A549 (cell line): ENCODE measurements around the gene PRKD2. TPM values are rescaled to one million over a fixed set of nuclear protein-coding genes. Genes with fewer than 3 reads are reported as not detected.

Source experiments
- ATAC-seq, 2 experiments: fragments of 200-7000 bp in 1 of 2; fragments of >200 bp in 1 of 2; cut with Nextera tagmentation in 1 of 2; cut with Tn5 transposase in 1 of 2; 3 replicates each; pipeline versions ENCODE4 v1.8.0 to v1.9.1; 2018 to 2020; ENCODE audit warnings: mild to moderate bottlenecking in 1 of 2, moderate library complexity in 1 of 2
- CTCF ChIA-PET: fragments of 300-600 bp; sonication (Branson Sonifier 250); formaldehyde crosslinking; extraction: SDS; loops from one replicate; lab custom pipeline; 2021; ENCODE audit warnings: antibody characterized with exemption, inconsistent platforms; lab: Yijun Ruan, JAX
- POLR2A ChIA-PET: fragments of 350-600 bp; formaldehyde crosslinking; extraction: SDS; loops from one replicate; lab custom pipeline; 2021; ENCODE audit warnings: antibody characterized with exemption, inconsistent platforms; lab: Yijun Ruan, JAX
- DNase-seq, 2 experiments: peaks; one replicate each; pipeline versions ENCODE4 v3.0.0 to v3.0.0-alpha.2; 2011 to 2016; ENCODE audit warnings: low read depth in 1 of 2, low spot score in 1 of 2
- FAIRE-seq: peaks from 2 replicates; lab custom pipeline; 2011; peaks lifted over from hg19 to GRCh38; lab: Jason Lieb, UNC
- H3K27ac ChIP-seq, 2 experiments: fragments of >200 bp; sonication (Bioruptor Twin); formaldehyde crosslinking; 3 replicates each; pipeline ENCODE4 v1.5.1; 2016 to 2017
- H3K4me1 ChIP-seq: fragments of >200 bp; sonication (Bioruptor Twin); formaldehyde crosslinking; 3 replicates; pipeline ENCODE4 v1.6.1; 2016
- H3K4me2 ChIP-seq: fragments of >200 bp; sonication (Bioruptor Twin); formaldehyde crosslinking; 3 replicates; pipeline ENCODE4 v1.6.1; 2016
- H3K4me3 ChIP-seq: fragments of >200 bp; sonication (Bioruptor Twin); formaldehyde crosslinking; 3 replicates; pipeline ENCODE4 v1.5.1; 2016
- H3K9me3 ChIP-seq: fragments of >200 bp; sonication (Bioruptor Twin); formaldehyde crosslinking; 3 replicates; pipeline ENCODE4 v1.6.1; 2016
- CHD2 ChIP-seq: fragments of 150-350 bp; IDR thresholded peaks from 2 replicates; pipeline ENCODE4 v1.6.1; 2014; ENCODE audit warnings: low read length; ENCODE audit not compliant: partially characterized antibody
- FOSL2 ChIP-seq, 2 experiments: fragments of 450-650 bp in 1 of 2; fragments of >200 bp in 1 of 2; sonication (Bioruptor Twin) in 1 of 2; formaldehyde crosslinking; IDR thresholded peaks; 2 replicates each; pipeline versions ENCODE4 v1.5.0 to v1.6.1; 2016 to 2020; ENCODE audit warnings: mild to moderate bottlenecking in 1 of 2, moderate library complexity in 1 of 2
- HDAC2 ChIP-seq: fragments of 200-600 bp; sonication (generic); IDR thresholded peaks from 2 replicates; pipeline ENCODE4 v1.6.1; 2016
- HOXA7 ChIP-seq: fragments of 250-450 bp; sonication (Bioruptor Pico); IDR thresholded peaks from 2 replicates; pipeline ENCODE4 v1.5.0; 2020; ENCODE audit warnings: mild to moderate bottlenecking, moderate library complexity
- HOXB13 ChIP-seq: fragments of 250-450 bp; sonication (Bioruptor Pico); IDR thresholded peaks from 2 replicates; pipeline ENCODE4 v1.5.0; 2020; ENCODE audit warnings: low read depth, mild to moderate bottlenecking, moderate library complexity
- HOXB5 ChIP-seq: fragments of 250-450 bp; sonication (Bioruptor Pico); IDR thresholded peaks from 2 replicates; pipeline ENCODE4 v1.5.0; 2020; ENCODE audit warnings: mild to moderate bottlenecking, moderate library complexity
- KDM1A ChIP-seq: fragments of 200-600 bp; sonication (generic); IDR thresholded peaks from 2 replicates; pipeline ENCODE4 v1.6.1; 2016; ENCODE audit warnings: low read depth, mild to moderate bottlenecking
- MAZ ChIP-seq: fragments of 150-350 bp; IDR thresholded peaks from 2 replicates; pipeline ENCODE4 v1.6.1; 2014; ENCODE audit warnings: antibody characterized with exemption, low read depth, low read length, borderline replicate concordance
- MYC ChIP-seq: IDR thresholded peaks from 2 replicates; pipeline ENCODE4 v1.6.1; 2012; ENCODE audit warnings: mild to moderate bottlenecking, inconsistent platforms, low read length, improper control_type of control experiment, borderline replicate concordance
- NFE2L2 ChIP-seq: fragments of 150-350 bp; conservative IDR thresholded peaks from 2 replicates; pipeline ENCODE4 v1.6.1; 2014; ENCODE audit warnings: low read length
- PHF8 ChIP-seq: fragments of 200-600 bp; sonication (generic); IDR thresholded peaks from 2 replicates; pipeline ENCODE4 v1.6.1; 2016; ENCODE audit warnings: low read depth, mild to moderate bottlenecking, antibody characterized with exemption, moderate library complexity, borderline replicate concordance
- POLR2A ChIP-seq: IDR thresholded peaks from 2 replicates; pipeline ENCODE4 v1.6.1; 2012; ENCODE audit warnings: mild to moderate bottlenecking, low read length
- RAD21 ChIP-seq, 2 experiments: fragments of >200 bp in 1 of 2; sonication (Bioruptor Twin) in 1 of 2; formaldehyde crosslinking in 1 of 2; IDR thresholded peaks in 1 of 2; conservative IDR thresholded peaks in 1 of 2; 2 replicates in 1 of 2; 3 replicates in 1 of 2; pipeline ENCODE4 v1.6.1; 2012 to 2018; ENCODE audit warnings: inconsistent platforms in 1 of 2
- RCOR1 ChIP-seq: fragments of 150-350 bp; IDR thresholded peaks from 2 replicates; pipeline ENCODE4 v1.6.1; 2014; ENCODE audit warnings: antibody characterized with exemption, low read length, low read depth
- SMC3 ChIP-seq: fragments of >200 bp; sonication (Bioruptor Twin); formaldehyde crosslinking; IDR thresholded peaks from 3 replicates; pipeline ENCODE4 v1.6.1; 2018; ENCODE audit warnings: inconsistent platforms
- TFCP2L1 ChIP-seq: fragments of 250-450 bp; sonication (Bioruptor Pico); IDR thresholded peaks from 2 replicates; pipeline ENCODE4 v1.5.0; 2021; ENCODE audit warnings: mild to moderate bottlenecking
- ZFP36 ChIP-seq: fragments of 450-650 bp; IDR thresholded peaks from 2 replicates; pipeline ENCODE4 v1.6.1; 2014; ENCODE audit warnings: borderline replicate concordance; ENCODE audit not compliant: partially characterized antibody
- ZSCAN20 ChIP-seq: fragments of 250-450 bp; sonication (Bioruptor Pico); IDR thresholded peaks from 2 replicates; pipeline ENCODE4 v1.8.0; 2022; ENCODE audit warnings: mild to moderate bottlenecking, moderate library complexity
- WGBS: methylation state at CpG from one replicate; pipeline ENCODE4 v1.1.6; 2017; ENCODE audit errors: missing lambda C conversion rate; 5-methylcytosine and 5-hydroxymethylcytosine counted together
- polyA plus RNA-seq, 4 experiments: library from polyadenylated mRNA; depleted of rRNA in 3 of 4; stranded (reverse); fragments of >200 nt; fragmentation: RNase III in 1 of 4; extraction: RNeasy Plus Mini Kit Qiagen cat#74134 plus additional on column Dnase treatment in 1 of 4; gene quantifications; 2 replicates in 3 of 4; 3 replicates in 1 of 4; pipeline ENCODE4 v1.2.3, GENCODE V29; 2011 to 2017
- TF ChIP-seq, protein P1 (sequence below): fragments of >200 bp; sonication (Bioruptor Twin); formaldehyde crosslinking; IDR thresholded peaks from 3 replicates; pipeline ENCODE4 v1.5.1; 2016
- TF ChIP-seq, protein P2 (sequence below): IDR thresholded peaks from 2 replicates; pipeline ENCODE4 v1.6.1; 2012
- TF ChIP-seq, protein P3 (sequence below): fragments of 250-450 bp; sonication (Bioruptor Pico); IDR thresholded peaks from 2 replicates; pipeline ENCODE4 v1.5.0; 2020; ENCODE audit warnings: low read depth, mild to moderate bottlenecking, moderate library complexity

PRKD2 gene
- polyA plus RNA-seq, 2 of the 4 experiments (the other 2 are of a cell fraction): 8.3 to 24.6 TPM

DNA sequence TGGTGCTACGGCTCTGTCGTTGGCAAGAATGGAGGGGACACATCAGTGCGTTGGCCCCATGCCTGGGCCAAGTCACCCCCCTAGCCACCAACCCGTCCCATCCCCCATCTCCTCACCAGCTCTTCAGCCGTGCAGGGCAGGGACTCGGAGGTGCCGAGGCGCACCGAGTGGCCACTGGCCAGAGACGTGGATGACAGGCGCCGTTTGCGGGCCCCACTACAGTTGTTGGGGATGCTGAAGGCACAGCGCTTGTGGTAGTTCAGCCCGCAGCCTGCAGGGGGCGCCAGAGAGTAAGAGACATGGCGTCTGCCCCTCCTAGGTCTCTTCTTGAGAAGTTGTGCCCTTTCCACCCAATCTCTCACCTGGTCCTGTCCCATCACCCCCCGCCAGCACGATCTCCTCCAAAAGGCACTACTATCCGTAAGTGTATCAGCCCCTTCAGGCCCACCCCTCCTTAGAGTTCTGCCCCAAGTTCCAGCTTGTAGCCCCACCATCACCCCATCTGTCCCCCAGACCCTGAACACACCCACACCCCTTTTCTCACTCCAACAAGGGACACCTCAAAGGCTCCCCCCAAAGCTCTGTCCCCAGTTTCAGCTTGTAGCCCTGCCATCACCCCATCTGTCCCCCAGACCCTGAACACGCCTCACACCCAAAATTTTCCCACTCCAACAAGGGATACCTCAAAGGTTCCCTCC is 12.4 kb downstream of the PRKD2 start:
- WGBS: 36% methylated on average over 17 of the region's 21 CpGs
- Histone ChIP-seq H3K4me2 (no peak overlapping the region), H3K4me1 (no peaks in the 10 kb centered on the region), H3K9me3 (no peaks in the 10 kb centered on the region), H3K27ac (no peak overlapping the region), H3K4me3 (no peak overlapping the region)
- ATAC-seq (peak; percentile 80 to 90), DNase-seq (peak; percentile 64 to 90), FAIRE-seq (no peak)
- peak; percentile 44 to 62 for TF ChIP-seq RAD21 (conservative IDR thresholded peaks at IDR 0.05 in 1 of 2, IDR thresholded peaks at IDR 0.05 in 1 of 2)
- peak; percentile 52 for TF ChIP-seq SMC3
- TF ChIP-seq, protein P1, sequence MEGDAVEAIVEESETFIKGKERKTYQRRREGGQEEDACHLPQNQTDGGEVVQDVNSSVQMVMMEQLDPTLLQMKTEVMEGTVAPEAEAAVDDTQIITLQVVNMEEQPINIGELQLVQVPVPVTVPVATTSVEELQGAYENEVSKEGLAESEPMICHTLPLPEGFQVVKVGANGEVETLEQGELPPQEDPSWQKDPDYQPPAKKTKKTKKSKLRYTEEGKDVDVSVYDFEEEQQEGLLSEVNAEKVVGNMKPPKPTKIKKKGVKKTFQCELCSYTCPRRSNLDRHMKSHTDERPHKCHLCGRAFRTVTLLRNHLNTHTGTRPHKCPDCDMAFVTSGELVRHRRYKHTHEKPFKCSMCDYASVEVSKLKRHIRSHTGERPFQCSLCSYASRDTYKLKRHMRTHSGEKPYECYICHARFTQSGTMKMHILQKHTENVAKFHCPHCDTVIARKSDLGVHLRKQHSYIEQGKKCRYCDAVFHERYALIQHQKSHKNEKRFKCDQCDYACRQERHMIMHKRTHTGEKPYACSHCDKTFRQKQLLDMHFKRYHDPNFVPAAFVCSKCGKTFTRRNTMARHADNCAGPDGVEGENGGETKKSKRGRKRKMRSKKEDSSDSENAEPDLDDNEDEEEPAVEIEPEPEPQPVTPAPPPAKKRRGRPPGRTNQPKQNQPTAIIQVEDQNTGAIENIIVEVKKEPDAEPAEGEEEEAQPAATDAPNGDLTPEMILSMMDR: peak; percentile 88
- TF ChIP-seq HOXA7 (CRISPR knock-in tag): no peak
- POLR2A ChIA-PET: no interaction called here
- CTCF ChIA-PET: interaction anchor here (0.6 to 6.8 kb wide), 54 partner anchors 10 to 725 kb away, joined by 3 to 102 read pairs (median 5); partner anchors contain the start of genes CALM3, FKRP, PRKD2 and PTGIR

DNA sequence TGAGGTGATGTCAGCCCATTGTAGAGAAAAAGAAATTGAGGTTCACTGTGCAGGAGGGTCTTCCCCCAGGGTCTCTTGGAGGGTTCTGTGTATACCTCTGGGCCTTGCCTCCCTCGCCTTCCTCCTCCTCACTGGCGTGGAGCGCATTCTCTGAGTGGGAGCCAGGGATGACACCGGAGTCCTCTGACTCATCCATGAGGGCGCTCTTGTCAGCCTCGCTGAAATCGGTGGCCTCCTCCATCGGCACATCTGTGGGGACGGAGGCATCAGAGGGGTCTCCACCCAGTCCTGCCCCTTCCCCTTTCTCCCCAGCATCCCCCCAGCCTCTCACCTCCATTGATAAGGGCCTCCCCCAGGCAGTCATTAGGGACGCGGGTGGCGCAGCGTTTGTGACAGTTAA is 16.2 kb downstream of the PRKD2 start:
- WGBS: 94% methylated on average over 13 of the region's 13 CpGs
- POLR2A ChIA-PET: no interaction called here

DNA sequence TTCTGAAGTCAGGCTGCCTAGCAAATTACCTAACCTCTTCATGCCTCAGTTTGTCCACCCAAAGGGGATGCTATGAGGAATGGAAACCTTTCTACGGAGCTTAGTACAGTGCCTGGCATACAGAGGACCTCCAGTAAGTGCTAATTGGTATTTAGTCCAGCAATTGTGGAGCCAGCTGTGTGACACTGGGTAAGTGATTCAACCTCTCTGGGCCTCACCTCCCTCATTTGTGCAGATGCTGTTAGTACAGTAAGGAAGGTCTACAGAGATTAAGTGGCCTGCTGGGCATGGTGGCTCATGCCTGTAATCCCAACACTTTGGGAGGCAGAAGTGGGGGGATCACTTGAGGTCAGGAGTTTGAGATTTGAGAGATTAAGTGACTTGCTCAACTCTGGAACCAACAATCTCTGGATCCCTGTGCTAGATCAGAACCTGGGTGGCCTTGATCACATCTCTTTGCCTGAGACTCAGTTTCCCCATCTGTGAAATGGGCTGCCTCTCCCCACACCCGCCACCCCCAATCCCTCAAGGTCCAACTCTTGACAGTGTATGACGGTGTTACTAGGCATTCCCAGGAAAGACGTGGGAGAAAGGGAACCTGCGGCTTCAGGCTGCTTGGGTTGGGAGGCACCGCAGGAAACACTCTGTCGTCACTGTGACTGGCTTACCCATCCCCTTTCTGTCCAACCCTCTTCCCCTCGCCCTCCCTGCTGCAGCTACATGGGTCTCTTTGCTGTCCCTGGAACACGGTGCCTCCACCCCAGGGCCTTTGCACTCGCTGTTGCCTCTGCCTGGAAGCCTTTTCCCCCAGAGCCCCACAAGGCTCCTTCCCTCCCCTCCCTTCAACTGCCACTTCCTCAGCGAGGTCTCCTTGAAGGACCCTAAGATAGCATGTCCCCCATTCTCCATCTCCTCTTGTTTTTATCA is 18.3 kb downstream of the PRKD2 start:
- 91% methylated on average over 11 of the region's 11 CpGs for WGBS
- Histone ChIP-seq H3K4me3 (no peak overlapping the region), H3K9me3 (no peaks in the 10 kb centered on the region), H3K4me2 (no peak overlapping the region), H3K4me1 (peaks cover 6% of the 10 kb centered on the region; the same call in 1 of the 3 replicates), H3K27ac (no peak overlapping the region)
- DNase-seq: no peak
- no peak for FAIRE-seq
- ChIA-PET POLR2A (no interaction called here), CTCF (interaction anchor here (0.7 to 2.1 kb wide), 7 partner anchors 14 to 161 kb away, joined by 3 to 5 read pairs (median 4); no protein-coding TSS in a partner anchor)
- ATAC-seq: no peak
- no peak for TF ChIP-seq POLR2A
- no peak for TF ChIP-seq ZSCAN20 (CRISPR knock-in tag)
- peak; percentile 48; the same call in 1 of the 2 replicates for TF ChIP-seq KDM1A
- TF ChIP-seq CHD2: no peak
- TF ChIP-seq PHF8: no peak
- TF ChIP-seq ZFP36: peak; percentile 62

More for the DNA sequence above, 16.2 kb downstream of the PRKD2 start:
- CTCF ChIA-PET: interaction anchor here (1.0 to 6.8 kb wide), 4 partner anchors 7 to 140 kb away, joined by 4 to 102 read pairs (median 38); no protein-coding TSS in a partner anchor
- FAIRE-seq: no peak
- DNase-seq: no peak
- Histone ChIP-seq H3K4me1 (peaks cover 6% of the 10 kb centered on the region; the same call in 1 of the 3 replicates), H3K4me3 (no peak overlapping the region), H3K27ac (no peak overlapping the region), H3K4me2 (no peak overlapping the region), H3K9me3 (no peaks in the 10 kb centered on the region)
- TF ChIP-seq, protein P2, sequence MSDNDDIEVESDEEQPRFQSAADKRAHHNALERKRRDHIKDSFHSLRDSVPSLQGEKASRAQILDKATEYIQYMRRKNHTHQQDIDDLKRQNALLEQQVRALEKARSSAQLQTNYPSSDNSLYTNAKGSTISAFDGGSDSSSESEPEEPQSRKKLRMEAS: no peak
- TF ChIP-seq RCOR1: no peak
- no peak for TF ChIP-seq SMC3
- no peak for TF ChIP-seq MYC
- TF ChIP-seq HOXB5: no peak
- TF ChIP-seq HDAC2: no peak
- TF ChIP-seq MAZ: no peak
- no peak for TF ChIP-seq TFCP2L1 (CRISPR knock-in tag)
- TF ChIP-seq NFE2L2: no peak
- no peak for TF ChIP-seq PHF8
- TF ChIP-seq, protein P3, sequence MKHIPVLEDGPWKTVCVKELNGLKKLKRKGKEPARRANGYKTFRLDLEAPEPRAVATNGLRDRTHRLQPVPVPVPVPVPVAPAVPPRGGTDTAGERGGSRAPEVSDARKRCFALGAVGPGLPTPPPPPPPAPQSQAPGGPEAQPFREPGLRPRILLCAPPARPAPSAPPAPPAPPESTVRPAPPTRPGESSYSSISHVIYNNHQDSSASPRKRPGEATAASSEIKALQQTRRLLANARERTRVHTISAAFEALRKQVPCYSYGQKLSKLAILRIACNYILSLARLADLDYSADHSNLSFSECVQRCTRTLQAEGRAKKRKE (CRISPR knock-in tag): no peak
- no peak for TF ChIP-seq HOXB13 (CRISPR knock-in tag)
- no peak for TF ChIP-seq HOXA7 (CRISPR knock-in tag)
- no peak for TF ChIP-seq FOSL2 (IDR thresholded peaks at IDR 0.05)
- TF ChIP-seq FOSL2 (CRISPR knock-in tag; IDR thresholded peaks at IDR 0.05): no peak
- ATAC-seq: no peak
